B cell (primary cell): ENCODE data around the gene USP33. TPM values are rescaled to one million over a fixed set of nuclear protein-coding genes. Genes with fewer than 3 reads are reported as not detected.
"Not testable (repeated sequence)": the region's sequence is repeated elsewhere in the genome, so short reads cannot be mapped to it uniquely, and the experiment has no call there.

Experiments
- ATAC-seq: fragments of 200-7000 bp; cut with Tn5 transposase; one replicate; pipeline ENCODE4 v1.10.0; 2021; ENCODE audit warnings: low read depth, mild to moderate bottlenecking, moderate number of reproducible peaks, moderate library complexity
- CTCF ChIA-PET: fragments of 350-600 bp; sonication (Branson Sonifier 250); formaldehyde crosslinking; loops from one replicate; lab custom pipeline; 2021; ENCODE audit warnings: antibody characterized with exemption, inconsistent platforms; lab: Charles Lee
- POLR2A ChIA-PET: fragments of 350-600 bp; sonication (Branson Sonifier 250); formaldehyde crosslinking; loops from one replicate; lab custom pipeline; 2021; ENCODE audit warnings: antibody characterized with exemption; lab: Charles Lee
- DNase-seq: peaks from one replicate; pipeline ENCODE4 v3.0.0; 2013
- H2AFZ ChIP-seq: 2 replicates; pipeline ENCODE4 v1.6.1; 2012; ENCODE audit warnings: mild to moderate bottlenecking, low read depth, low read length; ENCODE audit not compliant: insufficient read depth, poor library complexity, severe bottlenecking
- H3K27ac ChIP-seq, 2 donors: 1 replicate in 1 of 2; 2 replicates in 1 of 2; pipeline ENCODE4 v1.5.1; 2012 to 2013; ENCODE audit warnings: low read length in 2 of 2, mild to moderate bottlenecking in 2 of 2, moderate library complexity in 1 of 2
- H3K27me3 ChIP-seq, 4 experiments: fragments of 200-600 bp in 1 of 4; sonication (generic) in 1 of 4; replicated peaks in 1 of 4; 1 replicate in 2 of 4; 2 replicates in 2 of 4; pipeline versions ENCODE4 v1.6.1 to v1.7.0; 2013 to 2016; ENCODE audit warnings: low read length in 3 of 4, mild to moderate bottlenecking in 2 of 4, mixed read lengths in 1 of 4, moderate library complexity in 1 of 4; ENCODE audit not compliant: insufficient read depth in 4 of 4, control insufficient read depth in 3 of 4; ENCODE audit errors: control extremely low read depth in 1 of 4
- H3K36me3 ChIP-seq, 2 experiments: replicated peaks in 1 of 2; 1 replicate in 1 of 2; 2 replicates in 1 of 2; pipeline versions ENCODE4 v1.6.1 to v1.7.1; 2013; ENCODE audit warnings: low read length in 1 of 2; ENCODE audit not compliant: insufficient read depth in 2 of 2, control insufficient read depth in 1 of 2; ENCODE audit errors: control extremely low read depth in 1 of 2, extremely low read depth in 1 of 2
- H3K4me1 ChIP-seq, 2 donors: fragments of 200-600 bp in 1 of 2; sonication (generic) in 1 of 2; 1 replicate in 1 of 2; 2 replicates in 1 of 2; pipeline versions ENCODE4 v1.5.1 to v1.6.1; 2013 to 2017; ENCODE audit warnings: low read length in 2 of 2; ENCODE audit not compliant: control insufficient read depth in 2 of 2, insufficient read depth in 2 of 2
- H3K4me2 ChIP-seq: replicated peaks from 2 replicates; pipeline ENCODE3; 2012; ENCODE audit warnings: mild to moderate bottlenecking, low read depth, low read length; ENCODE audit not compliant: poor library complexity, severe bottlenecking
- H3K4me3 ChIP-seq, 5 experiments: fragments of 200-600 bp in 1 of 5; sonication (generic) in 1 of 5; 1 replicate in 3 of 5; 2 replicates in 2 of 5; pipeline versions ENCODE4 v1.5.1 to v1.7.0; 2011 to 2016; ENCODE audit warnings: low read length in 4 of 5, mild to moderate bottlenecking in 4 of 5, low read depth in 2 of 5, control low read depth in 1 of 5, moderate library complexity in 1 of 5; ENCODE audit not compliant: insufficient read depth in 1 of 5; ENCODE audit errors: control extremely low read depth in 1 of 5, extremely low read depth in 1 of 5
- H3K79me2 ChIP-seq: fragments of 200-600 bp; sonication (generic); one replicate; pipeline ENCODE4 v1.6.0; 2016; ENCODE audit warnings: low read length; ENCODE audit not compliant: control insufficient read depth, insufficient read depth
- H3K9ac ChIP-seq: fragments of 200-600 bp; sonication (generic); 2 replicates; pipeline ENCODE4 v1.6.1; 2017; ENCODE audit warnings: mild to moderate bottlenecking, low read length, moderate library complexity
- H3K9me3 ChIP-seq, 3 donors: one replicate each; pipeline versions ENCODE4 v1.6.1 to v1.7.1; 2013; ENCODE audit warnings: low read length in 2 of 3; ENCODE audit not compliant: control insufficient read depth in 2 of 3, insufficient read depth in 1 of 3; ENCODE audit errors: control extremely low read depth in 1 of 3
- H4K20me1 ChIP-seq: 2 replicates; pipeline ENCODE4 v1.6.0; 2012; ENCODE audit warnings: mild to moderate bottlenecking, low read length; ENCODE audit not compliant: insufficient read depth, control insufficient read depth, poor library complexity, severe bottlenecking
- H3K27ac Mint-ChIP-seq: one replicate; pipeline ENCODE4 v1.8.0; 2021; ENCODE audit warnings: mixed read lengths
- H3K27me3 Mint-ChIP-seq: one replicate; pipeline ENCODE4 v1.8.0; 2021; ENCODE audit warnings: mixed read lengths
- H3K4me1 Mint-ChIP-seq: one replicate; pipeline ENCODE4 v1.8.0; 2021; ENCODE audit warnings: mixed read lengths
- H3K4me3 Mint-ChIP-seq: one replicate; pipeline ENCODE4 v1.8.0; 2021; ENCODE audit warnings: mixed read lengths
- H3K9me3 Mint-ChIP-seq: one replicate; pipeline ENCODE4 v1.8.0; 2022; ENCODE audit warnings: mixed read lengths; ENCODE audit not compliant: insufficient read depth
- EZH2 ChIP-seq: IDR thresholded peaks from 2 replicates; pipeline ENCODE4 v1.6.1; 2012; ENCODE audit warnings: borderline replicate concordance, low read depth, mild to moderate bottlenecking, moderate library complexity, low read length; ENCODE audit not compliant: insufficient read depth, poor library complexity, severe bottlenecking
- WGBS: methylation state at CpG from one replicate; pipeline ENCODE4 v1.1.5; 2013; ENCODE audit warnings: missing lambda C conversion rate; ENCODE audit not compliant: insufficient coverage; 5-methylcytosine and 5-hydroxymethylcytosine counted together
- intact Hi-C: fragments of 100-400 bp; cut with micrococcal nuclease; formaldehyde crosslinking; loops from one replicate; pipeline ENCODE4 v1.10.0; 2022
- polyA plus RNA-seq: library from polyadenylated mRNA; depleted of rRNA; stranded (reverse); fragments of >200 nt; gene quantifications from 2 replicates; pipeline ENCODE4 v1.2.3, GENCODE V29; 2012
- total RNA-seq, 2 donors: library from RNA; stranded (reverse); fragments of 120-200 nt in 1 of 2; gene quantifications; 1 replicate in 1 of 2; 2 replicates in 1 of 2; pipeline versions ENCODE4 v1.2.3 to v1.2.4, GENCODE V29; 2013 to 2022
- TF ChIP-seq, protein P1 (sequence below): fragments of 200-600 bp; IDR thresholded peaks from one replicate; pipeline ENCODE4 v1.8.0; 2022; ENCODE audit warnings: antibody characterized with exemption, mild to moderate bottlenecking

The USP33 gene
- total and polyA plus RNA-seq, 2 donors (not counting 1 experiment from before 2014, with no cell fraction given), result 24.8 to 83.4 TPM

DNA sequence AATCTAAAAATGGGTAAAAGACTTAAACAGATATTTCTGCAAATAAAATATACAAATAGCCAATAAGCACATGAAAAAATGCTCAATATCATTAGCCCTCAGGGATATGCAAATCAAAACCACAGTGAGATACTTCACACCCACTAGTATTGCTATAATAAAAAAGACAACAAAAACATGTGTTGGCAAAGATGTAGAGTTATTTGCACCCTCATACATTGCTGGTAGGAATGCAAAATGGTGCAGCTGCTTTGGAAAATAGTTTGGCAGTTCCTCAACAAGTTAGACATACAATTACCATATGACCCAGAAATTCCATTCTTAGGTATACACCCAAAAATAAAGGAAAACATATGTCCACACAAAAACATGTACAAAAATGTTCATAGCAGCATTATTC is 107.4 kb downstream of the USP33 start:
- TF ChIP-seq EZH2, result no peak
- TF ChIP-seq, protein P1, sequence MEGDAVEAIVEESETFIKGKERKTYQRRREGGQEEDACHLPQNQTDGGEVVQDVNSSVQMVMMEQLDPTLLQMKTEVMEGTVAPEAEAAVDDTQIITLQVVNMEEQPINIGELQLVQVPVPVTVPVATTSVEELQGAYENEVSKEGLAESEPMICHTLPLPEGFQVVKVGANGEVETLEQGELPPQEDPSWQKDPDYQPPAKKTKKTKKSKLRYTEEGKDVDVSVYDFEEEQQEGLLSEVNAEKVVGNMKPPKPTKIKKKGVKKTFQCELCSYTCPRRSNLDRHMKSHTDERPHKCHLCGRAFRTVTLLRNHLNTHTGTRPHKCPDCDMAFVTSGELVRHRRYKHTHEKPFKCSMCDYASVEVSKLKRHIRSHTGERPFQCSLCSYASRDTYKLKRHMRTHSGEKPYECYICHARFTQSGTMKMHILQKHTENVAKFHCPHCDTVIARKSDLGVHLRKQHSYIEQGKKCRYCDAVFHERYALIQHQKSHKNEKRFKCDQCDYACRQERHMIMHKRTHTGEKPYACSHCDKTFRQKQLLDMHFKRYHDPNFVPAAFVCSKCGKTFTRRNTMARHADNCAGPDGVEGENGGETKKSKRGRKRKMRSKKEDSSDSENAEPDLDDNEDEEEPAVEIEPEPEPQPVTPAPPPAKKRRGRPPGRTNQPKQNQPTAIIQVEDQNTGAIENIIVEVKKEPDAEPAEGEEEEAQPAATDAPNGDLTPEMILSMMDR, result no peak
- Histone ChIP-seq H2AFZ (no peak overlapping the region), H3K4me1 (peaks cover 0 to 3% of the 10 kb centered on the region in 2 donors), H3K4me2 (no peak overlapping the region), H3K9ac (no peak overlapping the region), H3K9me3 (peaks cover 0 to 25% (median 25%) of the 10 kb centered on the region in 3 donors), H3K79me2 (peaks cover 77% of the 10 kb centered on the region), H3K27me3 (no peaks in the 10 kb centered on the region), H4K20me1 (peaks cover 32% of the 10 kb centered on the region), H3K36me3 (peaks cover 2 to 7% of the 10 kb centered on the region in 2 experiments), H3K27ac (no peak overlapping the region), H3K4me3 (no peak overlapping the region)
- ChIA-PET POLR2A (no interaction called here), CTCF (no interaction called here)
- Mint-ChIP-seq H3K4me3 (no peak overlapping the region), H3K27ac (no peak overlapping the region), H3K9me3 (peaks cover 9% of the 10 kb centered on the region), H3K4me1 (peaks cover 37% of the 10 kb centered on the region), H3K27me3 (no peaks in the 10 kb centered on the region)
- no peak for DNase-seq
- intact Hi-C loops, result no loop called here
- no peak for ATAC-seq

DNA sequence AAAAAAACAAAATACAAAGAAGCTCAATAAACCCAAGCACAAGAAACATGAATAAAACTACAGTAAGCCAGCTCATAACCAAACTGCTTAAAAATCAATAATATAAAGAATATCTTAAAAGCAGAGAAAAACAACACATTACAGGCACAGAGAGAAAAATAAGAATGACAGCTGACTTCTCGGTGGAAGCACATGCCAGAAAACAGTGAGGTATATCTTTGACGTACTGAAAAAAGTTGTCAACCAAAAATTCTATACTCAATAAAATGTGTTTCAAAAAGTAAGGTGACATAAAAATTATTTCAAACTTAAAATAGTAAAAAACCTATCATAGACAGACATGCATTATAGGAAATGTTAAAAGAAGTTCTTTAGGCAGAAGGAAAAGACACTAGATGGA is 110.5 kb downstream of the USP33 start:
- ChIA-PET CTCF (no interaction called here), POLR2A (no interaction called here)
- H3K4me2 ChIP-seq, result no peak overlapping the region
- no peak for DNase-seq
- H3K9me3 ChIP-seq, result peaks cover 0 to 33% (median 25%) of the 10 kb centered on the region in 3 donors
- H3K4me3 ChIP-seq, result no peak overlapping the region
- peaks cover 43% of the 10 kb centered on the region for H4K20me1 ChIP-seq
- peaks cover 10% of the 10 kb centered on the region for H3K9me3 Mint-ChIP-seq
- H3K27ac Mint-ChIP-seq, result no peak overlapping the region
- H3K27me3 ChIP-seq, result no peaks in the 10 kb centered on the region
- H3K79me2 ChIP-seq, result peaks cover 85% of the 10 kb centered on the region
- no CpG with 5 or more reads among the region's 2 CpGs for whole genome bisulfite sequencing
- H3K27me3 Mint-ChIP-seq, result no peaks in the 10 kb centered on the region
- H3K4me1 Mint-ChIP-seq, result peaks cover 26% of the 10 kb centered on the region
- TF ChIP-seq EZH2, result no peak
- TF ChIP-seq, protein P1, result no peak
- no peak for ATAC-seq
- H3K27ac ChIP-seq, result no peak overlapping the region
- no peak overlapping the region for H3K9ac ChIP-seq
- peaks cover 0 to 3% of the 10 kb centered on the region in 2 donors for H3K4me1 ChIP-seq
- H3K4me3 Mint-ChIP-seq, result no peak overlapping the region
- intact Hi-C loops, result no loop called here
- H2AFZ ChIP-seq, result no peak overlapping the region
- peaks cover 2 to 20% of the 10 kb centered on the region in 2 experiments for H3K36me3 ChIP-seq

GRCh38 chr1:77646224-77646623 is 113.4 kb downstream of the USP33 start:
- H3K27me3 Mint-ChIP-seq, DNase-seq, POLR2A ChIA-PET, H3K4me1 ChIP-seq, H3K27me3 ChIP-seq, intact Hi-C loops, H3K9ac ChIP-seq, H3K4me1 Mint-ChIP-seq, H3K27ac Mint-ChIP-seq, H3K4me3 ChIP-seq, H2AFZ ChIP-seq, H3K4me2 ChIP-seq, H3K4me3 Mint-ChIP-seq, H3K27ac ChIP-seq, ATAC-seq: not testable (repeated sequence)
- Histone ChIP-seq H3K36me3 (peaks cover 1 to 20% of the 10 kb centered on the region in 2 experiments), H4K20me1 (peaks cover 51% of the 10 kb centered on the region), H3K79me2 (peaks cover 93% of the 10 kb centered on the region), H3K9me3 (peaks cover 0 to 27% (median 21%) of the 10 kb centered on the region in 3 donors)
- CTCF ChIA-PET, result interaction anchor here (0.8 kb wide), 1 partner anchor 23 kb away, joined by 5 read pairs; no protein-coding TSS in a partner anchor
- peaks cover 10% of the 10 kb centered on the region for H3K9me3 Mint-ChIP-seq
- WGBS, result 100% methylated on average over 1 of the region's 6 CpGs
